ENCODE results near the gene ODAD3.
A peak's percentile ranks its signal among the peaks of the same experiment; 100 is the strongest.

ODAD3 gene

DNA sequence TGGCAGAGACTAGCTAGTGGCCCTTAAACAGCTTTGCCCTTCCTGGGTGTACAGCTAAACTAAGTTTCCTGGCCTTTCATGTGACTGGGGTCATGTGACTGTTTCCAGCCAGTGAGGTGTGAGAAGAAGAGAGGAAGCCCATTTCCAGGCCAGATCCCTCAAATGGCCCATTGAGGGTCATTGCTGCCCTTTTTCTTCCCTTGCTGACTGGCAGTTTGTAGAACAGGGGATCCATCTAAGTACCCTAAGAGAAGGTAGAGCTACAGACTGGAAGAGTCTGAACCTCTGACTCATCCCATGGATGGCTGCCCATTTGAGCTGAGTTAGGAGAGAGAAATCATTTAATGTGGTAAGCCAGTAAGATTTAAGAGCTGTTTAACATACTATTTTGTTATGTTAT, 57.7 kb downstream of the ODAD3 start:
- H3K4me3 ChIP-seq (ENCODE audit: low read depth, low read length), result no peak overlapping the region
- TF ChIP-seq, protein P1, sequence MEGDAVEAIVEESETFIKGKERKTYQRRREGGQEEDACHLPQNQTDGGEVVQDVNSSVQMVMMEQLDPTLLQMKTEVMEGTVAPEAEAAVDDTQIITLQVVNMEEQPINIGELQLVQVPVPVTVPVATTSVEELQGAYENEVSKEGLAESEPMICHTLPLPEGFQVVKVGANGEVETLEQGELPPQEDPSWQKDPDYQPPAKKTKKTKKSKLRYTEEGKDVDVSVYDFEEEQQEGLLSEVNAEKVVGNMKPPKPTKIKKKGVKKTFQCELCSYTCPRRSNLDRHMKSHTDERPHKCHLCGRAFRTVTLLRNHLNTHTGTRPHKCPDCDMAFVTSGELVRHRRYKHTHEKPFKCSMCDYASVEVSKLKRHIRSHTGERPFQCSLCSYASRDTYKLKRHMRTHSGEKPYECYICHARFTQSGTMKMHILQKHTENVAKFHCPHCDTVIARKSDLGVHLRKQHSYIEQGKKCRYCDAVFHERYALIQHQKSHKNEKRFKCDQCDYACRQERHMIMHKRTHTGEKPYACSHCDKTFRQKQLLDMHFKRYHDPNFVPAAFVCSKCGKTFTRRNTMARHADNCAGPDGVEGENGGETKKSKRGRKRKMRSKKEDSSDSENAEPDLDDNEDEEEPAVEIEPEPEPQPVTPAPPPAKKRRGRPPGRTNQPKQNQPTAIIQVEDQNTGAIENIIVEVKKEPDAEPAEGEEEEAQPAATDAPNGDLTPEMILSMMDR (conservative IDR thresholded peaks at IDR 0.05; ENCODE audit: low read depth, low read length), result no peak
- DNase-seq (ENCODE audit: low read depth), result peak; percentile 87

DNA sequence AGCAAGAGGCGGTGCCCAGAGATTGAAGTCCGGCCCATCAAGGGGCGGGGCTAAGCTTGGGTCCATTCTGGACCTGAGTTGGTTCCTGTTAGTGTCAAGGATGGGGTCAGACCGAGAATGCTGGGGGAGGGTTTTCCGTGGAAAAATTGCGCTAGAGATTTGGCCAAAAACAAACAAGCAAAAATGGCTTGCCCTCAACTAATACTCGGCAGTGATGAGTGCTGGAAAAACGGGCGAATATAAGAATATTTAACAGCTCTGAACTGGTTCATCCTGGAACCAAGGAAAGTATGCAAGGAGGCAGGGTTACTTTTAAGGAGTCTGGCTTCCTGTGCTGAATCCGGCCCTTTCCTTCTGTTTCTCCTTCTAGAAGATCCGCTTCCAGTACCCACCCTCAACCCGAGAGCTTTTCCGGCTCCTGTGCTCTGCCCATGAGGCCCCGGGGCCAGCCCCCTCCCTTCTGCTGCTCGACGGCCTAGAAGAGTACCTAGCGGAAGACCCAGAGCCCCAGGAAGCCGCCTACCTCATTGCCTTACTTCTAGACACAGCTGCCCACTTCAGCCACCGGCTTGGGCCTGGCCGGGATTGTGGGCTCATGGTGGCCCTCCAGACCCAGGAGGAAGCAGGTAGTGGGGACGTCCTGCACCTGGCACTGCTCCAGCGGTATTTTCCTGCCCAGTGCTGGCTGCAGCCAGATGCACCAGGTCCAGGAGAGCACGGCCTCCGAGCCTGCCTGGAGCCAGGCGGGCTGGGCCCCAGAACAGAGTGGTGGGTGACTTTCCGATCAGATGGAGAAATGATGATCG, 59.6 kb downstream of the ODAD3 start:
- peak overlapping the region; percentile 59 for H3K4me3 ChIP-seq (ENCODE audit: low read depth, low read length)
- no peak for DNase-seq (ENCODE audit: low read depth)
- TF ChIP-seq, protein P1 (conservative IDR thresholded peaks at IDR 0.05; ENCODE audit: low read depth, low read length), result no peak

DNA sequence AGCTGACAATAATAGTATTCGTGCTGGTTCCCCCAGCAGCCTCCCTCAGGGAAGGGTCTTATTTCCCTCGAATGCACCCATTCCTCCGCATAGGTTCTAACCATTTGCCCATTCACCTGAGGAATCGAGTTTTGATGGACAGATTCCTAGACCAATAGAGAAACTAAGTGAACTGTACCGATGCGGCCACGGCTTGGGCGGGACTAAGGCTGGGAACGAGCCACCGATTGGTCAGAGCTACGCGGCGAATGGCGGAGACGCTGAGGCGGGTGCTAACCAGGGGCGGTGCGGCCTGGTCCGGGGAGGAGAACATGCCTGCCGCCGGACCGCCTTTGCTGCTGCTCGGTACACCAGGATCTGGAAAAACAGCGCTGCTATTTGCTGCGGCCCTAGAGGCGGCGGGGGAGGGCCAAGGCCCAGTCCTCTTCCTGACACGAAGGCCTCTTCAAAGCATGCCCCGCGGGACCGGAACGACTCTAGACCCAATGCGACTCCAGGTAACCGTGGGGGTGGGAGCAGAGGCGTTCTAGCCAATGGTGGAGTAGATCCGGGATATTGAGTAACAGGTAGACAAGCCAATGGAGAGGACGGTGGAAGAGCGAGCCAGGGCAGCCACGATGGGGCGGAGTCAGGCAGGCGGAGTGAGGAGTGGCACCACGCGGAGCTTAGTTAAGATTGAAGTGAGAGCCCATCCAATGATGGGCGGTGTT, 60.3 kb downstream of the ODAD3 start, which contains the start of gene SWSAP1:
Gene SWSAP1 (plus strand): TSS at position 234 of the 710 bp plus-strand sequence. CDS start 15 bp downstream, at position 249.
- TF ChIP-seq, protein P1 (conservative IDR thresholded peaks at IDR 0.05; ENCODE audit: low read depth, low read length), result no peak
- peak; percentile 100 for DNase-seq (ENCODE audit: low read depth)
- H3K4me3 ChIP-seq (ENCODE audit: low read depth, low read length), result peak within 1 kb of the TSS; percentile 87

DNA sequence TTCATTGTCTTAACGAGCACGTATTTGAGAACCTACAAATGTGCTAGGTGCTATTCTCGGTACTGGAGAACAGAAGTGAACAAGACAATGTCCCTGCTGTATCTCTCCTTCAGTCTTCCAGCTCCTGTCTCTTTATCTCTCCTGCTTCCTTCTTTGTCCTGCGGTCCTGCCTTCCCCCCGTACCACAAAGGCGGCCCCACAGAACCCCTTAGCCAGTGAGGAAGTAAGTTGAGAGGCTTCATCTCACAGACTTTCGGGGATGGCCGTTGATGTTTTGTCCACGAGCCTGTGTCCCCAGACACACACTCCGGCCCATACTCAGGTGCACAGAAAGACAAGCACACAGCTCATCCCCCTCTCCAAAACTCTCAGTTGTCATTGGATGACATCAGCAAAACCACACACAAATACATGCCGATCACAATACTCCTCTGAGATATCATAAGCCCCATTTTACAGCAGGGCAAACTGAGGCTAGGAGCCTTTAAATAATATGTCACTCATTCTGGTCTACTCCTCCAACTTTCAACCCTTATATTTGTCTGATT, 61.0 kb downstream of the ODAD3 start:
- H3K4me3 ChIP-seq (ENCODE audit: low read depth, low read length), result peak overlapping the region; percentile 87
- TF ChIP-seq, protein P1 (conservative IDR thresholded peaks at IDR 0.05; ENCODE audit: low read depth, low read length), result no peak
- no peak for DNase-seq (ENCODE audit: low read depth)

DNA sequence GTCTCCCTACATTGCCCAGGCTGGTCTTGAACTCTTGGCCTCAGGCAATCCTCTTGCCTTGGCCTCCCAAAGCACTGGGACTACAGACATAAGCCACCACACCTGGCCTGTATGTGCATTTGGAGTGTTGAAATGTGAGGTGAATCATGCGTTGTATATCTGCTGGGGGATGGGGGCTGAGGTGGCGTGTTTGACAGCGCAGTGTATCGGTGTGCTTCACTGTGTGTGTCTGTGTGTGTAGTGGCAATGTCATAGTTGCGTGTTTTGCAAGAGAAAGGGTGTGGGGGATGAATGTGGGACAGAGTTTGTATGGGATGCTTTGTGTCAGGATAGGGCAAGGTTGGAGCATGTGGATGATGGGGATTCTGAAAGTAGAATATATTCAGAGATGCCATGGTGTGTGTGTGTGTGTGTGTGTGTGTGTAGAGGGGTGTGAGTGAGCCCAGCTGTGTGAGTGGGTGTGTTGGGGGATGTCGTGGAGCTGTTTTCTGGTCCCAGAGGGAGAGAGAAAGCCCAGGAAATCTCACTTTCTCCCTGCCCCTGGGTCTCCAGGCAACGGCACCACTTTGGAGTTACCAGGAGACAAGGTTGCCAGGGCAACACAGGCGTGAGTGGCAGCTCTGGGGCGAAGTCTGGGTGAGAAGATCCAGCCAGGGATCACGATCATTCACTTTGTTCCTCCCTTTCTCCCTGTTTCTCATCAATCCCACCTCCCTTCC, 61.6 kb downstream of the ODAD3 start:
- peak; percentile 19 for DNase-seq (ENCODE audit: low read depth)
- TF ChIP-seq, protein P1 (conservative IDR thresholded peaks at IDR 0.05; ENCODE audit: low read depth, low read length), result no peak
- H3K4me3 ChIP-seq (ENCODE audit: low read depth, low read length), result no peak overlapping the region

DNA sequence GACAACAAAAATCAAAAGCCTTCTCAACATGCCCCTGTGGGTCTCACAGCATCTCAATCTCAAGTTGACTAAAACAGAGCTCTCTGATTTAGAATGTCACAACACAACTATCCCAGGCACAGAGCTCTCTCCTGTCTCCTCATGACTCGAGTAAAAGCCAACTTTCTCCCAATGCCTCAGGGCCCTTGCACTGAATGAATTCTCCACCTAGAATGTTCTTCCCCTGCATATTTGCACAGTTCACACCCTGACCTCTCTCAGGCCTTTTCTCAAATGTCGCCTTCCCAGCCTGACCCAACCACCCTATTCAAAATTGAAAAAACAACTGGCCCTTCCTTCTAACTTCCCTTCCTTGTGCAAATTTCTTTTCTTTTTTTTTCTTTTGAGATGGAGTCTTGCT, 64.2 kb downstream of the ODAD3 start:
- TF ChIP-seq, protein P1 (conservative IDR thresholded peaks at IDR 0.05; ENCODE audit: low read depth, low read length), result no peak
- DNase-seq (ENCODE audit: low read depth), result no peak

More for the DNA sequence above, 64.2 kb downstream of the ODAD3 start:
- H3K4me3 ChIP-seq (ENCODE audit: low read depth, low read length), result no peak overlapping the region

Measured in choroid plexus epithelial cell (primary cell).